ENCODE data around the gene RPL36AL. TPM values are rescaled to one million over a fixed set of nuclear protein-coding genes. Genes with fewer than 3 reads are reported as not detected.

Gene RPL36AL
- total RNA-seq, 1 experiment from 2014 or later, result 207 TPM

- no CpG with 5 or more reads among the region's 3 CpGs for WGBS (ENCODE audit: extremely low coverage, insufficient read length, low lambda C conversion rate)
- no peak overlapping the region for H3K56ac ChIP-seq (ENCODE audit: insufficient read length, low read depth, low read length)
- no peak overlapping the region for H3K4me2 ChIP-seq (ENCODE audit: insufficient read depth, insufficient read length, low read length)
- no peak overlapping the region for H3K23ac ChIP-seq (ENCODE audit: insufficient read length, low read depth, low read length)
- no peaks in the 10 kb centered on the region for H3K79me1 ChIP-seq (ENCODE audit: insufficient read depth, low read depth, low read length, poor library complexity, severe bottlenecking)
- H2BK20ac ChIP-seq (ENCODE audit: low read depth, low read length, poor library complexity, severe bottlenecking), result no peak overlapping the region
- no peak overlapping the region for H2AFZ ChIP-seq (ENCODE audit: low read length)
- no peak overlapping the region for H3K14ac ChIP-seq (ENCODE audit: insufficient read depth, low read length)
- H3K36me3 Mint-ChIP-seq (ENCODE audit: insufficient read depth in 1 of 3, low read depth in 3 of 3), result peaks cover 6 to 28% (median 20%) of the 10 kb centered on the region in 3 experiments; a peak in 6 of 7 replicates
- no peaks in the 10 kb centered on the region for H3K27me3 Mint-ChIP-seq (ENCODE audit: low read depth)
- no peak overlapping the region for H3K4ac ChIP-seq (ENCODE audit: low read depth, low read length)
- H4K91ac ChIP-seq (ENCODE audit: insufficient read length, low read depth, low read length), result no peak overlapping the region
- H3K79me2 ChIP-seq (ENCODE audit: insufficient read depth, low read length), result no peaks in the 10 kb centered on the region
- H3K4me1 ChIP-seq (ENCODE audit: insufficient read depth, low read length), result no peaks in the 10 kb centered on the region
- no peak overlapping the region for H4K5ac ChIP-seq (ENCODE audit: insufficient read length, low read depth, low read length)
- no peak overlapping the region for H2BK5ac ChIP-seq (ENCODE audit: insufficient read length, low read length)
- DNase-seq, result no peak
- H3K27ac Mint-ChIP-seq, result no peak overlapping the region
- no peaks in the 10 kb centered on the region for H3K9me3 ChIP-seq (ENCODE audit: control insufficient read depth, low read depth, low read length)
- no peaks in the 10 kb centered on the region for H3K23me2 ChIP-seq (ENCODE audit: insufficient read length, low read depth, low read length, poor library complexity, severe bottlenecking)
- TF ChIP-seq CTCF (conservative IDR thresholded peaks at IDR 0.05), result no peak
- no peaks in the 10 kb centered on the region for H3K4me1 Mint-ChIP-seq
- no peaks in the 10 kb centered on the region for H3K27me3 ChIP-seq (ENCODE audit: insufficient read depth, low read length)
- no peak overlapping the region for H2AK5ac ChIP-seq (ENCODE audit: insufficient read length, low read length)
- H3K9ac ChIP-seq (ENCODE audit: extremely low read depth, insufficient read length, low read length), result no peak overlapping the region
- no peak overlapping the region for H2BK120ac ChIP-seq (ENCODE audit: low read depth, low read length, poor library complexity, severe bottlenecking)
- no peak overlapping the region for H3K27ac ChIP-seq (ENCODE audit: insufficient read length, low read depth, low read length)
- no peak overlapping the region for H3K18ac ChIP-seq (ENCODE audit: insufficient read length, low read depth, low read length)
- H3K9me3 Mint-ChIP-seq, result no peaks in the 10 kb centered on the region
- no peak overlapping the region for H2BK12ac ChIP-seq (ENCODE audit: insufficient read length, low read depth, low read length)
- H4K8ac ChIP-seq (replicated peaks; ENCODE audit: insufficient read length, low read depth, low read length), result no peak overlapping the region
- no peak overlapping the region for H3K4me3 Mint-ChIP-seq
- no peak overlapping the region for H2BK15ac ChIP-seq (ENCODE audit: low read depth, low read length)
- H3T11ph ChIP-seq (ENCODE audit: low read length), result no peak overlapping the region
- H4K20me1 ChIP-seq (ENCODE audit: control insufficient read depth, insufficient read depth, insufficient read length), result no peaks in the 10 kb centered on the region
Measured at GRCh38 chr14:49654511-49654910, 34.1 kb upstream of the RPL36AL start.
